ENCODE measurements around the gene ZBTB8OS. TPM values are rescaled to one million over a fixed set of nuclear protein-coding genes. Genes with fewer than 3 reads are reported as not detected.

ZBTB8OS gene
- total RNA-seq, 3 donors from 2014 or later (not counting 1 experiment from before 2014, with no cell fraction given), result 46.1 to 62.2 (median 55.6) TPM

DNA sequence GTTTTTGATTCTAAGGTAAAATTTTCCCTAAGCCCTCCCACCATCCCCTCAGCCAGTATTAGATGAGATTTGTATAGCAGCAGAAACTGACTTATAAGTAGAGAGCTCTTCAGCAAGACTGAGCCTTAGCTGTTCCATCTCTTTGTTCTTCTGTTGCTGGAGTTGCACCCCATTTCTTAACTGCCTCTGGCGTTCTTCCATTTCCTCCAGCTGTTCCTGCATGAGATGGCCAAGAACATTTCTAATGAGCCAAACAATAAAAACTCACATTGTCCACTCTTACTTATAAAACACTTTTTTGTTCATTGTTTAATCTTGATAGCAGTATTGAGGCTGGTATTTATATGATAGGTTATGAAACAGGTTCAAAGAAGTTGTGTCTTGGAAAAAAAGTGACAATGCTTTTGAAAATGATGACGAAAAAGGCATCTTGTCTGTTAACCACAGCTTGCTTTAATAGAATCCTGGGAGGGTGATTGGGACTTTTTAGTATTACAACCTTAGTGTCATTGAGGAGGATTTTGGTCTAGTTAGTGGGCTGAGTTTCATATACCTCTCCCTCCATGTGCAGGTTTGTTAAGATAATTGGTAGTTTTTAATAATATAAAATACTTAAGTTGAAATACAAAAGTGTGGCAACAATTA lies 33.9 kb upstream of the ZBTB8OS start:
- Mint-ChIP-seq H3K36me3 (peaks cover 16% of the 10 kb centered on the region), H3K4me1 (no peaks in the 10 kb centered on the region), H3K27ac (peak overlapping the region; percentile 26 to 67), H3K27me3 (ENCODE audit: low read depth in 2 of 2) (no peaks in the 10 kb centered on the region), H3K4me3 (no peak overlapping the region), H3K9me3 (no peaks in the 10 kb centered on the region)
- WGBS (ENCODE audit: insufficient coverage), result 68% methylated on average over 2 of the region's 2 CpGs
- DNase-seq, result no peak
- Histone ChIP-seq H3K27me3 (ENCODE audit: control insufficient read depth, insufficient read depth, low read length) (no peaks in the 10 kb centered on the region), H3K27ac (ENCODE audit: low read length) (no peak overlapping the region), H3K9me3 (ENCODE audit: control insufficient read depth, insufficient read depth, low read length) (no peaks in the 10 kb centered on the region), H3K36me3 (ENCODE audit: control insufficient read depth, insufficient read depth, low read length) (peaks cover 44% of the 10 kb centered on the region), H3K4me3 (ENCODE audit: low read length) (no peak overlapping the region), H3K4me1 (ENCODE audit: control insufficient read depth, insufficient read depth, low read length) (no peaks in the 10 kb centered on the region)
- no peak for ATAC-seq
- intact Hi-C loops (cut with micrococcal nuclease), result no loop called here
- TF ChIP-seq, protein P1, sequence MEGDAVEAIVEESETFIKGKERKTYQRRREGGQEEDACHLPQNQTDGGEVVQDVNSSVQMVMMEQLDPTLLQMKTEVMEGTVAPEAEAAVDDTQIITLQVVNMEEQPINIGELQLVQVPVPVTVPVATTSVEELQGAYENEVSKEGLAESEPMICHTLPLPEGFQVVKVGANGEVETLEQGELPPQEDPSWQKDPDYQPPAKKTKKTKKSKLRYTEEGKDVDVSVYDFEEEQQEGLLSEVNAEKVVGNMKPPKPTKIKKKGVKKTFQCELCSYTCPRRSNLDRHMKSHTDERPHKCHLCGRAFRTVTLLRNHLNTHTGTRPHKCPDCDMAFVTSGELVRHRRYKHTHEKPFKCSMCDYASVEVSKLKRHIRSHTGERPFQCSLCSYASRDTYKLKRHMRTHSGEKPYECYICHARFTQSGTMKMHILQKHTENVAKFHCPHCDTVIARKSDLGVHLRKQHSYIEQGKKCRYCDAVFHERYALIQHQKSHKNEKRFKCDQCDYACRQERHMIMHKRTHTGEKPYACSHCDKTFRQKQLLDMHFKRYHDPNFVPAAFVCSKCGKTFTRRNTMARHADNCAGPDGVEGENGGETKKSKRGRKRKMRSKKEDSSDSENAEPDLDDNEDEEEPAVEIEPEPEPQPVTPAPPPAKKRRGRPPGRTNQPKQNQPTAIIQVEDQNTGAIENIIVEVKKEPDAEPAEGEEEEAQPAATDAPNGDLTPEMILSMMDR (IDR thresholded peaks at IDR 0.05), result no peak

- peak overlapping the region in 1 of 2 donors; percentile 26 for H3K27ac Mint-ChIP-seq
- H3K4me3 ChIP-seq (ENCODE audit: low read length), result no peak overlapping the region
- H3K4me3 Mint-ChIP-seq, result no peak overlapping the region
- H3K9me3 Mint-ChIP-seq, result no peaks in the 10 kb centered on the region
- no peaks in the 10 kb centered on the region for H3K9me3 ChIP-seq (ENCODE audit: control insufficient read depth, insufficient read depth, low read length)
- intact Hi-C loops (cut with micrococcal nuclease), result no loop called here
- H3K36me3 Mint-ChIP-seq, result peaks cover 16% of the 10 kb centered on the region
- no peaks in the 10 kb centered on the region for H3K4me1 ChIP-seq (ENCODE audit: control insufficient read depth, insufficient read depth, low read length)
- H3K27me3 ChIP-seq (ENCODE audit: control insufficient read depth, insufficient read depth, low read length), result no peaks in the 10 kb centered on the region
- ATAC-seq (no peak), DNase-seq (no peak)
- peaks cover 50% of the 10 kb centered on the region for H3K36me3 ChIP-seq (ENCODE audit: control insufficient read depth, insufficient read depth, low read length)
- TF ChIP-seq, protein P1 (IDR thresholded peaks at IDR 0.05), result no peak
- H3K27ac ChIP-seq (ENCODE audit: low read length), result no peak overlapping the region
- WGBS (ENCODE audit: insufficient coverage), result 93% methylated on average over 3 of the region's 3 CpGs
- no peaks in the 10 kb centered on the region for H3K4me1 Mint-ChIP-seq
- no peaks in the 10 kb centered on the region for H3K27me3 Mint-ChIP-seq (ENCODE audit: low read depth in 2 of 2)
Observed at GRCh38 chr1:32683397-32683796, 33.0 kb upstream of the ZBTB8OS start.

DNA sequence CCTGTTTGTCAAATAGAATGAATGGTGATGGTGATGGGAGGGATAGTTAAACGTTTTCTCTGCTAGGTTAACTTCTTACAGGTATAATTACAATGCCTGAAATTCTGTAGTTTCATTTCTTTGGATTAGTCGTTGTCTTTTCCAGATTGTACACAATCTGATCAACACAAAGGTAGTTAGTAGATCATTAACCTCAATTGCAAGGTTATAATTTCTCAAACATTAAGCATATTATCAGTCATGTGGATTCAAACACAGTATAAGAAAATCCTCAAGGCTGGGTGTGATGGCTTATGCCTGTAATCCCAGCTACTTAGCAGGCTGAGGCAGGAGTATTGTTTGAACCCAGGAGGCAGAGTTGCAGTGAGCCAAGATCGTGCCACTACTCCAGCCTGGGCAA lies 31.6 kb upstream of the ZBTB8OS start:
- Mint-ChIP-seq H3K4me3 (no peak overlapping the region), H3K36me3 (peaks cover 16% of the 10 kb centered on the region), H3K27me3 (ENCODE audit: low read depth in 2 of 2) (no peaks in the 10 kb centered on the region), H3K9me3 (no peaks in the 10 kb centered on the region), H3K4me1 (no peaks in the 10 kb centered on the region), H3K27ac (no peak overlapping the region)
- peaks cover 60% of the 10 kb centered on the region for H3K36me3 ChIP-seq (ENCODE audit: control insufficient read depth, insufficient read depth, low read length)
- intact Hi-C loops (cut with micrococcal nuclease), result no loop called here
- TF ChIP-seq, protein P1 (IDR thresholded peaks at IDR 0.05), result no peak
- no peaks in the 10 kb centered on the region for H3K27me3 ChIP-seq (ENCODE audit: control insufficient read depth, insufficient read depth, low read length)
- H3K4me1 ChIP-seq (ENCODE audit: control insufficient read depth, insufficient read depth, low read length), result no peaks in the 10 kb centered on the region
- no peaks in the 10 kb centered on the region for H3K9me3 ChIP-seq (ENCODE audit: control insufficient read depth, insufficient read depth, low read length)
- no peak for DNase-seq
- WGBS (ENCODE audit: insufficient coverage), result 100% methylated on average over 1 of the region's 3 CpGs
- H3K27ac ChIP-seq (ENCODE audit: low read length), result no peak overlapping the region
- no peak for ATAC-seq
- H3K4me3 ChIP-seq (ENCODE audit: low read length), result no peak overlapping the region

DNA sequence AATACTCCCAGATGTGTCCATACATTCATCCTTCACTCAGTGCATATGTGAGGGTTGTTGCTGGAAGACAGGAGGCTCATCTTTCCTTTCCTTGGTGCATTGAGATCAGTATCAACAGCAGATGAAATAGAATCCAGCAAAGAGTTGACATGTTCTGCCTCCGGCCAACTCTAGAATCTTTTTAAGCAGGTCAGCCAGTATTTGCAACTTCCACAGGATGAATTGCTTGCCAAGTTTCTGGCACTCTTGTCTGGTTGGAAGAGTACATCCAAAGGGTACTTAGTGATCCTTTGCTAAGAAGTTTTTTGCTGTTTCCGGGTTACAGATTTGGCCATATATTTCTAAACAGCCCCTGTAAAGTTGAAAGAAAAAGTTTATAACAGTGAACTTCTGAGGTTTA lies 31.2 kb upstream of the ZBTB8OS start:
- Histone ChIP-seq H3K27ac (ENCODE audit: low read length) (no peak overlapping the region), H3K9me3 (ENCODE audit: control insufficient read depth, insufficient read depth, low read length) (no peaks in the 10 kb centered on the region), H3K4me3 (ENCODE audit: low read length) (no peak overlapping the region), H3K36me3 (ENCODE audit: control insufficient read depth, insufficient read depth, low read length) (peaks cover 62% of the 10 kb centered on the region), H3K27me3 (ENCODE audit: control insufficient read depth, insufficient read depth, low read length) (no peaks in the 10 kb centered on the region), H3K4me1 (ENCODE audit: control insufficient read depth, insufficient read depth, low read length) (no peaks in the 10 kb centered on the region)
- no peaks in the 10 kb centered on the region for H3K9me3 Mint-ChIP-seq
- H3K36me3 Mint-ChIP-seq, result peaks cover 16% of the 10 kb centered on the region
- peak overlapping the region in 1 of 2 donors; percentile 14 for H3K27ac Mint-ChIP-seq
- TF ChIP-seq, protein P1 (IDR thresholded peaks at IDR 0.05), result no peak
- H3K4me1 Mint-ChIP-seq, result no peaks in the 10 kb centered on the region
- WGBS (ENCODE audit: insufficient coverage), result 97% methylated on average over 2 of the region's 2 CpGs
- intact Hi-C loops (cut with micrococcal nuclease), result no loop called here
- DNase-seq, result no peak
- no peaks in the 10 kb centered on the region for H3K27me3 Mint-ChIP-seq (ENCODE audit: low read depth in 2 of 2)
- no peak for ATAC-seq
- H3K4me3 Mint-ChIP-seq, result no peak overlapping the region
